Stimulated activated CD8-positive, alpha-beta memory T cell treated with anti-CD3 and anti-CD28 coated beads, Interleukin-12 subunit alpha, Interleukin-12 subunit beta, amount 100 ng/mL, for 1 hour (primary cell): ENCODE results near the gene TC2N.
"Not testable (repeated sequence)": the region's sequence is repeated elsewhere in the genome, so short reads cannot be mapped to it uniquely, and the experiment has no call there.

ENCODE experiments used
- DNase-seq: peaks from one replicate; pipeline ENCODE4 v3.0.0-alpha.2; 2020; ENCODE audit warnings: low read depth

TC2N gene

DNA sequence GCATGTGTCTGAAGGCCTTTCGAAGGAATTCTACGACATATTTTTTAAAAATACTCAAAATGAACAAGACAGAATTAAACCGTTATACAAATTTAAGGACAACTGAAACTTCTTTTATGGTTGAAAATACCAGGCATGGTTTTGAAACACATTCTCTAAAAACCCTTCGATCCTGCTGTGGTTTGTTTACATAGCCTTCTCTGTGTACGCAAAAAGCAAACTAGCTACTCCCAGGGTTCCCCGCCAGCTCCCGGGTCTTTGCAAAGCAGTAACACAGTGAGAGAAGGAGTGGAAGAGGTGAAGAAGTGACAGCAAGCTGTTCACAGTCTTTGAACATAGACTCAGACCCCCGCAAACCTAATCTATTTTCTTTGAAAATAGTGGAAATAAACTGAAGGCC lies 2.2 kb upstream of the TC2N start:
- no peak for DNase-seq

- DNase-seq, result no peak
Observed at GRCh38 chr14:91866511-91867295, 633 bp downstream of the TC2N start.

- no peak for DNase-seq
Observed at GRCh38 chr14:91866061-91866460, 1.3 kb downstream of the TC2N start.

- DNase-seq, result no peak
Observed at GRCh38 chr14:91862417-91862816, 4.9 kb downstream of the TC2N start.

DNA sequence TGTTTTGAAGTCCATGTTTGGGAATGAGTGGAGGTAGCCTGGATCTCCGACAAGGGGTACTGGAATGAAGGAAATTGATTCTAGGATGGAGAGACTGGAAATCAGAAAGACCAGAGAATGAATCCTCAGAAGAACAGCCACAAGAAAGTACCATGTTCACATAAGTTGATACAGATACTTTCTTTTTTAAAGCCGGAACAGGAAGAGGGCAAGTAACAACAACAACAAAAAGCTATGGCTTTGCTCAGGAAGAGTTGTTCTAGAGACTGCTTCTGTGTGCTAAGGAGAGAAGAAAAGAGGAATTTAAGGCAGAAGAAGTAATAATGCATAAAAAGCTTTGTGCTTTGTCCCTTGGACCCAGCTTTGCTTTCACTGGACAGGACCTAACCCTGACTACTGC lies 6.2 kb downstream of the TC2N start:
- no peak for DNase-seq

- DNase-seq, result no peak
Observed at GRCh38 chr14:91860238-91860637, 7.1 kb downstream of the TC2N start.

- DNase-seq, result no peak
Observed at GRCh38 chr14:91858536-91859275, 8.6 kb downstream of the TC2N start.

- no peak for DNase-seq
Observed at GRCh38 chr14:91857614-91858013, 9.7 kb downstream of the TC2N start.

DNA sequence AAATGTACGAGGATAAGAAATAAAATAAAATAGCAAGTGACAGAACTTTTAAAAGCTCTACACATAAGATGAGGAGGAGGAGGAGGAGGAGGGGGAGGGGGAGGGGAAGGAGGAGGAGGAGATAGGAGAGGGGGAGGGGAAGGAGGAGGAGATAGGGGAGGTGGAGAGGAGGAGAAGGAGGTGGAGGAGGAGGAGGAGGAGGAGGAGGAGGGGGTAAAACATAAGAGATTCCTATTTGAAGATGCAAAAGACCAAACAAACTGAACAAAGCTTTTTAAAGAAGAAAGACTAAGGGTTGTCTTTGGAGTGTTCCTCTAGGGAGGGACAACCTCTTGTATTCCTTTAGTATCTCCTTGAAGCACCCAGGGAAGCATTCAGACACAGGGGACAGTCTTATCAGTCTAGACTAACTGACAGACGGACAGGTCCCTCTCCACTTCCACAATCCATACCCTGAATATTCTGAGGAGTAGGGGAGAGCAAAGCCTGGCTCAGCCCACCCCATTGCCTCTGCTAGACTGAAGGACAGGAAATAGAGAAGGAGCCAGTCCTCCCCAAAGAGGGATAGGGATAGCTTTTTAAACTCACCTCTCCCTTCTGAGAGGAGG lies 12.9 kb downstream of the TC2N start:
- no peak for DNase-seq

DNA sequence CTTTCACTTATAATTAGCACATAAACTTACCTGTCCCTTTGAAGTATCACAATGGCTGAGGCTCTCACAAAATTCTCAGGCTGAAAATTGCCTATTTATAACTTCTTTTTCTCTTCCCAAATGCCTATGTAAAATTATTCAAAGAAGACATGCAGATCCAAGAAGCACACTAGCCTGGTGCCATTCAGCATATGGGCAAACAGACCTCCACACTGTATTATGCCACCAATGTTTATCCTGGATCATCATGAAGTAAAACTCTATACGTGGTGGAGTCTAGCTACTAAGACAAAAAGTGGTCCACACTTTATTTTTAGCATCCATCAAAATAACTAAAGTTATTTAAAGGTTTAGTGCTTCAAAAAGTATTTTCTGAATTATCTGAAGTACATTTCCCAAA lies 15.8 kb downstream of the TC2N start:
- DNase-seq, result no peak

DNA sequence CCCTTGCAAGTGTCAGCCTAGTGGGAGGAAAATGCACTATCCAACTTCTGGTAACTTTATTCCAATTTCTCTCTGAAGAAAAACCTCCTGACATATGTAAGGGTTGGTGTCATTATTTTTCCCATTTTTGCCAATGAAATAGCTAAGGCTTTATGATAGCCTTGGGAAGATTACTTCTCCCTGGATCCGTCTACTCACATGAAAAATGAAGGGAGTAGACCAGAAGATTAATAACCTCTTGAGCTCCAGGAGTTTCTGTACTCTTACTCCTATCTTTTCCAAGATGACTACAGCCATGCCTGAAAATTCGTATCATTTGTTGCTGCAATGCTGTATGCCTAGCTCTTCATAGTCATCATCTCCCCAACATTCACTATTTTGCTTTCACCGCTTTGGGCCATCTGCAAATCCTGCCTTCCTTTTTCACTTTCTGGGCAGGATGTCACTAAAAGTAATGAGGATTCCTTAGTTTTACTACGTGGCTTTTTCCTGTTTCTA lies 18.8 kb downstream of the TC2N start:
- DNase-seq, result no peak

DNA sequence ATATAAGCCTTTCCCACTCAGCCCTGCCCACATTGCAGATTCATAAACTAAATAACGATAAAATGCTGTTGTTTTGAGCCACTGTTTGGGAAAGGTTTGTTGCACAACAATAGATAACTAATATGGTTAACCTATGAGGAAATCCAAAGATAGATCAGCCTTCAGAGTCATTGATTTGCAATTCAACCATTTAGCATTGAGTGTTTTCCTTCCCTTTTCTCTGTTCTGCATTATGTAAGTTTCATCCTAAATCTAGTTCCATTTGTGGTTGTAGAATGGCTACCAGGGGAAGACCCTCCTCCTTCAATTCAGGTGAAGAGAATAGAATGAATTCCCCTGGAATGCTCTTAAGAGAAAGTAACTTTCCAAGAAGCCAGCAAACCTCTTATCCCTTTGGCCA lies 19.6 kb downstream of the TC2N start:
- no peak for DNase-seq

DNA sequence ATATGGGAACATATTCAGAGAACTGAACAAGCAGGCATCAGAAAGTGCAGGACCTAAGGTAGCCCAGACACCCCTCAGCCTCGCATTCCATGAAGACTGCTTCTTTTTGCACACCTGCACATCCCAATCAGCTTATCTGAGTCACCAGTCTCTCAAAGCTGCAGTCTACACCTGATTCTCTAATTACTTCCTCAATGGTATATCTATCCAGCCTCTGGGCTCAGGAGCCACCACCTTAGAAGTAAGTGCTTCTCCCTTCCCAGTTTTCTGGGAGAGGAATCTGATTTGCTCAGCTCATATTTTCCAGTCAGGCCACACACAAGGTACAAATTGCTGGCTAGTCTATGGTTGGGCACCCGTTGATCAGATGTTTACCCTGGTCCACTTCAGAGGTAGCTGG lies 21.7 kb downstream of the TC2N start:
- no peak for DNase-seq

- not testable (repeated sequence) for DNase-seq
Observed at GRCh38 chr14:91845056-91845455, 22.3 kb downstream of the TC2N start.

GRCh38 chr14:91844029-91844428 lies 23.3 kb downstream of the TC2N start:
- no peak for DNase-seq

DNA sequence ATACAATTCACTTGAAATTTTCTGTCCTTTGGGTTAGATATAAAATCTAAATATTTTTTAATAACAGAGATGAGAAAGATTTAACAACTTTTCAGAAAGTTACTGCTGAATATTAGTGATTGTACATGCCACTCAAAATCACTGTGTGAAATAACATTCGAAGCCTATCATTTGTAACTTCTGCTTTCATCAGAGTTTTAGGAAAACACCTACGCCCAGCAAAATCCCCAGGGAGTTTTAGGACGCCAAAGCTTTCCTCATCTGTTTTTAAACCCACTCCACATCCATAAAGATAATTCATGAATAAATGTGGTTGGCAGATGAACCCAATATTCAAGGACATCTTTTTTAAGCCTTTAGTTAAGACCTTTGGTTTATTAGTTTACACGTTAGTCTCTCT lies 23.9 kb downstream of the TC2N start:
- no peak for DNase-seq

- no peak for DNase-seq
Observed at GRCh38 chr14:91841065-91841464, 26.3 kb downstream of the TC2N start.

- DNase-seq, result no peak
Observed at GRCh38 chr14:91839749-91840148, 27.6 kb downstream of the TC2N start.

GRCh38 chr14:91837076-91837475 lies 30.3 kb downstream of the TC2N start:
- no peak for DNase-seq

- DNase-seq, result peak; percentile 85
Observed at GRCh38 chr14:91835920-91836843, 31.2 kb downstream of the TC2N start.

DNA sequence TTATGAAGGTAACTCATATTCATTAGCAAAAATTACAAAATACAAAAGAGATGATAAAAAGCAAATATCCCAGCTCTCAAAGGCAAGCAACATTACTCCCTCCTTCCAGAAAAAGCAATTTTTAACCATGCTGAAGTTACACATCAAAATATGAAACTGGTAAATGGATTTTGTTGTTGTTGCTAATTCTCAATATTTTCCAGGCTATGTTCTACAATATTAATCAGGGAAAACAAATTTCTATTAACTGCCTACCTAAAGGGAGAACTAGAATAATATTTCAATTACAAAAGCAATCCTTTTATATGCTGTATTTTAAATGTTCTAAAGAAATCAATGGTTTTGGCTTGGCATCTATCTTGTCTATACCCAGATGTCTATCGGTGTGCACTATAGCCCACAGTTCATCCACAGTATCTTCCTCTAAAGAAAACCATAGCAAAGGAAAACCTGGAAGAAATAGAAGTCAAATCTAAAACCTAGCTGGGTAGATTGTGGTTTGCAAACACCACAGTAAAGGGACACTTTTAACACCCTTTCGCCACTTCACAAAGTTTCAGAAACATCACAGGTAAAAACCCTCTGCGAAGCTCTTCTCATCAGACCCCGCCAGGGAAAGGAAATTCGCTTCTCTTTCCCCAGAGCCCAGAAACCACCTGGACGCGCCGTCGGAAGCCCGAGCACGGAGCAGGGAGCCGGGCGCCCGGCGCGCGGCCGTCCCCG lies 32.0 kb downstream of the TC2N start:
- no peak for DNase-seq
